HG02642 (cell line): ENCODE measurements around the gene ID4.

Experiments used
- ATAC-seq: cut with Tn5 transposase; IDR thresholded peaks from one replicate; pipeline ENCODE4 v1.9.1; 2021; ENCODE audit warnings: mild to moderate bottlenecking; ENCODE audit not compliant: unreplicated experiment, poor library complexity

Gene ID4, protein sequence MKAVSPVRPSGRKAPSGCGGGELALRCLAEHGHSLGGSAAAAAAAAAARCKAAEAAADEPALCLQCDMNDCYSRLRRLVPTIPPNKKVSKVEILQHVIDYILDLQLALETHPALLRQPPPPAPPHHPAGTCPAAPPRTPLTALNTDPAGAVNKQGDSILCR

DNA sequence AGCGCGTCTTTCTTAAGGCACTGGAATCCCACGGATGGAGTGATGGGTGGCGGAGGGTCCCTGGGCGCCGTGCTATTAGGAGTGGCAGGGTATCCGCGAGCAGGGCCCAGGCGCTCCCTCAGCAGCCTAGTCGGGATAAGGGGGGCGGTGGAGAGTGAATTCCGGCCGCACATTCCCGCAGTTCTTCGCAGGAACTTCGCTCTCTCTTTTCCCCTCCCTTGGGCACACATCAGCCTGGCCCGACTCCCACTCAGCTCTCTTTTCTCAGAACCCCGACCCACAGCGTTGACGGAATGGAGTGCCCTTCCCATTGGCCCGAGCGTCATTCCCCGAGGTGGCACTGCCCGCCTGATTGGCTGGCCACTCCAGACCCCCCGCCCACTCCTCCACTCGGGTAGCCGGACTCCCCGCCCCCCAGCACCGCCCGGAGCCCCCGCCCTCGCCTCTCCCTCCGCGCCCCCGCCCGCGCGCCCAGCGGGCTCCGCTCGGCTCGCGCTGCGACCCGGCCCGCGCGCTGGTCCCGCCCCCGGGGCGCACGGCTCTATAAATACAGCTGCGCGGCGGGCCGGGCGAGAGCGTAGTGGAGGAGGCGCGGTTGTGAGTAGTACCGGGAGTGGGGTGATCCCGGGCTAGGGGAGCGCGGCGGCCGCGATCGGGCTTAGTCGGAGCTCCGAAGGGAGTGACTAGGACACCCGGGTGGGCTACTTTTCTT is at the start of gene ID4:
Gene ID4 (plus strand): TSS at position 572 of the 712 bp plus-strand sequence. CDS start 385 bp downstream, outside the sequence.
- no peak for ATAC-seq

DNA sequence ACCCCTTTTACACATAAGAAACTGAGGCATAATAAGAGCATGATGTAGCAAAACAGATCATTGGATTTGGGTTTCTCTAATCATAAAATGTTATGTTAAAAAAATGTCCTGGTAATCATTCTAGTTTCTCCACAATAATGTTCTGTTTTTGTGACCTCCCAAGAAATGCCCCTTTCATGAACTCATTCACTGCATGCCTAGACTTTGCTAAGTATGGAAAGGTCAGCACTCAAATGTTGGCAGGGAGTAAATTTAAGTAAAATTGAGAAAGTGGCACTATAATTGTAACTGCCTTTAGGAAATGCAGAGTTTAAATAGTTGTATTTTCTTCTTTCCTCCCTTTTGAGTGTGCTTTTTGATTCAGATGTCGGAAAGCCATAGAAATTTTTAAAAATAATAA is 48.5 kb upstream of the ID4 start:
- no peak for ATAC-seq

DNA sequence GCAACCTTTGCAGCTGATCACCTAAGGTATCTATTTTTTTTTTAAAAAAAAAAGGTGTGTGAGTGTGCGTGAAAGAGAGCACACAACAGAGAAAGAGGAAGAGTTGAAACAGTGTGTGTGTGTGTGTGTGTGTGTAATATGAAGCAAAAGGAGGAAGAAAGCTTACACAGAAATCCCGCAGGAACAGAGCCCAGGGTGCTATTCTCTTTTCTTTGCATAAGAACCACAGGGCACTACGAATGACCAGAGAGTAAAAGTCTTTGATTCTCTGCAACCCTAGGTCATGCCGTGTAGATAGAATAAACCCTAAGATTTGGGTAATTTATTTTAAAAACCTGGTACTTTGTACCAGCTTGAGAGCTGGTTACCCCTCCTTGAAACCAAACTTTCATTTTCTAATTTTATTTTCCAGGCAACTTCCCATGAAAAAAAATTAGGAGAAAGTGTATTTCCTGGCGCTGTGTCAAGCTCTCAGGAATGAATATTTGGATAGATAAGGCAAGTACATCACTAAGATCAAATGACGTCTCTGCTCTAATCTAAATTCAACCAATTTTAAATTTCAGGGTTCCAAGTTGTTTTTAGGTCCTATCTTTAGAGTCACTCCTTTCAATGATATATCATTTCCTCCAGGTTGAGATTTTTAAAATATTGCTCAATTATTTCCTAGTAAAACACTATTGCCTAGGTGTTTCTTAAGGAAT is 47.9 kb upstream of the ID4 start:
- no peak for ATAC-seq

DNA sequence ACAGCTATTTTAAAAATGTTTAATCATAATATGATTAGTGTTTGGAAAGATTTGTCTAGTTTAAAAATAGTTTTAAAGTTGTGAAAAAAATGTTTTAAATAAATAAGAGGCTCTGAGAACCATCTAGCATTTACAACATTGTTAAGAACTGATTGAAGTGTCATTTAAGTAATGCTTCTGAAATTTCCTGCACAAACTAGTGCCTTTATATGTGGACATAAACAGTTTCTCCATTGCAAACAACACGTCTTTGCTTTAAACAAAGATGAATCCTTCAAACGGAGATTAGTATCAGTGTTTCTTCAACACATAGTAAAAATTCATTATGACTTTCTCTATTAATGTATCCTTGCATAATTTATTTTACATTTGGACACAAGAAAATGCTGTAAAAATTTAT is 45.9 kb upstream of the ID4 start:
- no peak for ATAC-seq

DNA sequence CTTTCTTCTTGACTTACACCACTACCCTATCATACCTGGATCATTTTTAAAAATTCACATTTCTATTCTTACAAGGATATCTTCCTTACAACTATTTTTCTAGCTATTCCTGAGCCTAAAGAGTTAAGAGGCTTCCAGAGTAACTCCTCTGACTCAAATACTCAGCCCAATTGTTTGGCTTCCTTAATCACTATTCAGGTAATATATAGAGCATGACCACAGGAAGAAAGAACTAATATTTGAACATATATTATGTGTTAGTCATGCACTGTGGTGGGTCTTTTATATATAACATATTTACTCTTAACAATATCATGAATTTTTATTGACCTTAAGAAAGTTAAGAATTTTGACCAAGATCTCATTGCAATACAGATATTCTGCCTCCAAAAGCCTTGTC is 42.0 kb upstream of the ID4 start:
- ATAC-seq: no peak

DNA sequence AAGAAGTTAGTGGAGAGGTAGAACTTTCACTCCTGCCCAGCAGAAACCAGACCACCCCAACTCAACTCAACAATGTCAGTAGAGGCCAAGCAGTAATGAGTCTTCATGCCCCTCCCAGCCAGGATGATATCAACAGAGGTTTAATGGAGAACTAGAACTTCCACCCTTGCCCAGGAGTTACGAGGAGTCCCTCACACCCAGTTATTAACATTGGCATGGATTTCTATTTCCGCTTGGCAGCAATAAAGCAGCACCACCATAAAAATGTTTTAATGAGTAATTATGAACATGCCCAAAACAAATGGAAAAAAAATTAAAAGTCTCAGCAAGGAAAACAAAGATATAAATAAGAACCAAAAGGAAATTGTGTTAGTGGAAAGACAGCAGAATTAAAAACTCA is 40.7 kb upstream of the ID4 start:
- ATAC-seq: no peak

DNA sequence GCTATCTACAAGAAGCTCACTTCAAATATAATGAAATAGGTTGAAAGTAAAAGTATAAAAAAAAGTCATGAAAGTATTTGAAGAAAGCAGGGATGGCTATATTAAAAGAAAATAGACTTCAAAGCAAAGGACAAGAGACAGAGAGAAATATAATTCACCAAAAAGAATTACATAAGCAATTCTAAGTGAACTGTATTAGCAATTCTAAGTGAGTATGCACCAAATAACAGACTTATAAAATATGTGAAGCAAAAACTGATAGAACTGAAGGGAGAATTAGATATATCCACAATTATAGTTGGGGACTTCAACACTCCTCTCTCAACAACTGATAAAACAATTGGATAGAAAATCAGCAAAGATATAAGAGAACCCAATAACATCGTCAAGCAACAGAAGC is 38.8 kb upstream of the ID4 start:
- no peak for ATAC-seq

DNA sequence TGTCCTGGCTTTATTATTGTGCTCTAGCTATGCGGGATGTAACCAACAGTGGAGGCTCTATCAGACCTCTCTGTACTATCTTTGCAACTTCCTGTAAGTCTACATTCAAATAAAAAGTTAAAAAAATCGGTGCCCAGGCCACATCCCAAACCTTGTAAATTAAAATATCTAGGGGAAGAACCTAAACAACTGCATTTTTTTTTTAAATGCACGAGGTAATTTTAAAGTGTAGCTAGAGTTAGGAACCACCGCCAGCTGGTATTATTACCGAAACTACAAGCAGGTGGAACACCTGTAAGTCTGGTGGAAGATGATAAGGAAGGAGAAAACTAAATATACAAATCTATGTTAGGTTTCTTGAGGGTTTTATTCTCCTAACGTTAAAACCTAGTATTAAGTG is 34.5 kb upstream of the ID4 start:
- no peak for ATAC-seq

DNA sequence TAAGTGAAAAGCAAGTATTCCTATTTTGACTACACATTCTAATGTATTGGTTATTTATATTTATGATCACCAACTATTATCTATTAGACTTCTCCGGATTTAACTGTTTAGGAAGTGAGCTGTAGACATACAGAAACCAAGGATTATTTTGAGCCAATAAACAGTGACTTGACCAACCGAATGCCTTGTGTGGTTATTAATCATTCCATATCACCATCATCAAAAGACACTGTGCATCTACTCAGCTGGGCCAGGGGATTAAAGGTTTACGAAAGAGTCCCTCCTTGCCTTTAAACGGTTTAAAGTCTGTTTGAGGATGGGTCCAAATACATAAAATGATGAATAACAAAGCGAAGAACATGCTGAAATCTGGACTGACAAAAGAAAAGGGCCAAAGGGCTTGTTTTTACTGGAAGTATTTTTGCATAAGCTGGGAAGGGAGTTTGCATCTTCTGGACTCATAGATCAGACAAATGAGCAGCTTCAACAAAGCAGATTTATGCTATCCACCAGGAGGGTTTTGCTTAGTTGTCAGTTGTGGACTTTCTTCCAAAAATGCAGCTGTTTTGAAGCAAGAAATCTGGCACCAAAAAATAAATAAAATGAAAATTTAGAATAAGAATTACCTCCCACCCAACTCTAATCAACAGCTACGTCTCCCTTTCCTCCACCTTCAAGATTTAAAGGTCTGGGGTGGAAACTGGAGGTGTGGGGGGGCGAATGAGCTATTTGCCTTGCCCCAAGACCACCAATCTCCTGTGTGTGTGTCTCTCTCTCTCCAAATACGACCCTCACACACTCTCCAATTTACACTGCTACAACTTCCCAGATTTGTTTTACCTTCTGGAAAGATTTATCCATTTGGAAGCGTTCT is 33.6 kb upstream of the ID4 start:
- no peak for ATAC-seq

DNA sequence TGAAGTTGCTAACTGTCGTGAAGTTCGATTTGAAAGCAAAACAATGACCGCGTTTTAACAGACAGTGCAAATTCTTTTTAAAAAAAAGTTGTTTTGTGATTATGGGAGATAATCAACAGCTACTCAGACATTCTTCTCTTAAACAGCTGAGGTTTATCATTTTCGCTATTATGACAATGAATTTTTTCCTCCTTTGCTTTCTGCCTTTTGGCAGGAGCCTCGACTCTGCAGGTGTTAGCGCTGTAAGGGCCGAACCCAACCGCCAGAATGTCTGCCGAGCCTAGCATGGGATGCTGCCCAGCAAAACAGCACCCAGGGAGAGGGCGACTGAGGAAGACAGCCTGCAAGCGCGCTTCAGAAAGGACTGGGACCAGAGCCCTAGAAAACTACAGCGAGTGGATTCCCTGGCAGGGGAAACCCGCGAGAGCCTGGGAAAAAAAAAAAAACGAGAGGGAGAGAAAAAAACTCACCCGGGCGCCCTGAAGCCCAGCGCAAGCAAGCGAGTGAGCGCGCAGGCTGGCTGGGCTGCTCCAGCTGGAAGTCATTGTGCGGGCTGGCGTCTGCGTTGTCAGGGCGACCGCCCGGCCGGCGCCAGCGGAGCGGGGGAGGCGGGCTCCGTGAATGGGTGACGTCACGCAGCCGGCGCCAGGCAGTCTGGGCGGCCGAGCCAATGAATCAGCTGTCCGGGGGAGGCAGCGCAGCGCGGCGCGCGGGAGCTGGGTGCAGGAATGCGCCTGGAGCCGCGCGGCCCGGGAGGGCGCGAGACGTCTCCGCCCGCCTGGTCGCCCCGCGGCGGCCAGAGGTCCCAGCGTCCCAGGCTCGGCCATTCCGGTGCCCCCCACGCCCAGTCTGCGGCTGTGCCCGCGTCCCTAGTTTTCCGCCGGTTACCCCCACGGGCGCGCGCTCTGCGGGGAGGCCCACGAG is 32.7 kb upstream of the ID4 start:
- peak; percentile 100 for ATAC-seq

DNA sequence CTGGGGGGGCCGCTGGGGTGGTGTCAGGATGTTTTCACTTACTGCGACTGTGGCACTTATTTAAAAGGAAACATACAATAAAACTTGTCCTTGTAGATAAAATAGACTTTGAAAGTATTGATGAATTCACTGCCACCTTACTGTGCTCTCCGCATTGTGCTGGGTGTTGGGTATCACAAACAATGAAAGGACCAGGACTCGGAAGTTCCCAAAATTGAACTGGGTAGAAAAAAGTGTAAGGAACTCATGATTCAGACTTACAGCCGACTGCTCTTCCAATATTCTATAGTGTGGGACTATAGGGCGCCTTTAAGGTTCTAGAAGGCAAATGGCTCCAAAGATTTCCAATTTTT is 32.1 kb upstream of the ID4 start:
- ATAC-seq: no peak

DNA sequence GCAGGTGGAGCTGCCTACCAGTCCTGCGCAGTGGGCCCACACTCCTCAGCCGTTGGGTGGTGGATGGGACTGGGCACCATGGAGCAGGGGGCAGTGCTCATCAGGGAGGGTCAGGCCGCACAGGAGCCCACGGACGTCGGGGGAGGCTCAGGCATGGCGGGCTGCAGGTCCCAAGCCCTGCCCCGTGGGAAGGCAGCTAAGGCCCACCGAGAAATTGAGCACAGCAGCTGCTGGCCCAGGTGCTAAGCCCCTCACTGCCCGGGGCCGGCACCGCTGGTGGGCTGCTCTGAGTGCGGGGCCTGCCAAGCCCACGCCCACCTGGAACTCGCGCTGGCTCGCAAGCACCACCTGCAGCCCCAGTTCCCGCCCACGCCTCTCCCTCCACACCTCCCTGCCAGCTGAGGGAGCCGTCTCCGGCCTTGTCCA is 30.2 kb upstream of the ID4 start:
- ATAC-seq: no peak

DNA sequence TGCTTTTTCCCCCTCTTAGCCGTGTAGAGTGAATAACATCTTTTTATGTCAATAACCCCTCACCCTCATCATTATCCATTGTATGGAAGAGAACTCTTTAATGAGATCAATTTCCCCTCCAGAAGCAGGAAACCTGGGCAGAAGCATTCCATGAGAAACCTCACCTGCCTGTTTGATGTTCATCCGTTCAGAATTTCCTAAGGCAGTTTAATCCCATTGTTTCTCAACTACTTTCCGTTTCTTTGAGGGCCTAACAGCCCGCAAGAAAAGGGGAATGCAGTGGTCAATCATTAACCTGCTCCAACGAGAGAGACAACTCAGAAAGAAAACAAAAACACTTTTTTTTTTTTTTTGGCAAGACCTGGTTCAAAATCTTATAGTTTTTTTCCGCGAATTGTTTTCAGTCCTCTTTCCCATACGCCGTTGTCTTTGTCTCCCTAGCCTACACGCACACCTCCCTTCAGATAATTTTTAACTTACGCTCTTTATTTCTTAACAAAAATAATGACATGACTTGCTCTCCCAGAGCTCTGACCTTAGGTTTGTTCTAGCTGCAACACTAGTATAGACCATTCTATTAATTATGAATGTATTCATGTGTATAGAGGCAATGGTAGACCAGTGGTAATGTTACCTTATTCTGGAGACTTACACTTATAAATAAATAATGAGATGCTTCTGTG is 25.6 kb upstream of the ID4 start:
- ATAC-seq: no peak

DNA sequence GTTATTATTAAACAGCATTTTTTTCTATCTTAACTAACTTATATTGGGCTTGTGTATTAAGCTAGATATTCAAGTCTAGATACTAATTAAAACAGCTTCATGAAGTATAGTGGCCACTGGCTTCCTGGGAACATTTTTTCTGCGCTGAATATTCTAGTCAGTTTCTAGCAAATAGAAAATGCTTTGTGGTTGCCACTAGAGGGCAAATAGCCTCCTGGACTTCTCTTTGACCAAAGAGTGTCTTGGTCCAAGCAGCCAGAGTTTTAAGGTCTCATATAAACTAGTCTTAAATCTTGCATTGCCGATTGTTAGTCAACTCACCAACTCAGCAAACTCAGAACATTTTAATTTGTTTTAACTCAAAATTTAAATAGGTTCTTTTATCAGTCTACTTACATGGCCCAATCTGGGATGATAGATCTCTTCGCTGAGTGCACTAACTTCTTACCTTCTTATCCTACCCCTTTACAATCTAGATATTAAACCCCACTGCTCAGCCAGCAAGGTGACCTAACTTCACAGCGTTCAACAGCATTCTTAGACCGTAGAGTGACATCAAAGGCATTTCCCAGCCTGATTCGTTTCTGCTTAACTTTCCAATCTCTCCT is 24.6 kb upstream of the ID4 start:
- ATAC-seq: no peak

DNA sequence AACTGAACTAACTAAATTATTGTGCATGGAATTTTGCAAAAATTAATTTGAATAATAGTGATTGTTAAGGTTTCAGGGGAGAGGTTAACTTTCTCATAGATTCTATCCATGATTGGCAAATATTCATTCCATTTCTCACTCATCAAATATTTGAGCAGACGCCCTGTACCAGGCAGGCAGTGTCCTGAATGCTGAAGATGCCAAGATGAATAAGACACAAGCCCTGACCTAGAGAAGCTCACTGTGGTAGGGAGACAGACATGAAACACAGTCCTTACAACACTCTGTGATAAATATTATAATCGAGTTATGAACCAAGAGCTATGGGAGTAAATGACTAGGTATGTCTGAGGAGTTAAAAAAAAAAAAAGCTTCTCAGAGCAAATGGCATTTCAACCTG is 18.4 kb upstream of the ID4 start:
- no peak for ATAC-seq

DNA sequence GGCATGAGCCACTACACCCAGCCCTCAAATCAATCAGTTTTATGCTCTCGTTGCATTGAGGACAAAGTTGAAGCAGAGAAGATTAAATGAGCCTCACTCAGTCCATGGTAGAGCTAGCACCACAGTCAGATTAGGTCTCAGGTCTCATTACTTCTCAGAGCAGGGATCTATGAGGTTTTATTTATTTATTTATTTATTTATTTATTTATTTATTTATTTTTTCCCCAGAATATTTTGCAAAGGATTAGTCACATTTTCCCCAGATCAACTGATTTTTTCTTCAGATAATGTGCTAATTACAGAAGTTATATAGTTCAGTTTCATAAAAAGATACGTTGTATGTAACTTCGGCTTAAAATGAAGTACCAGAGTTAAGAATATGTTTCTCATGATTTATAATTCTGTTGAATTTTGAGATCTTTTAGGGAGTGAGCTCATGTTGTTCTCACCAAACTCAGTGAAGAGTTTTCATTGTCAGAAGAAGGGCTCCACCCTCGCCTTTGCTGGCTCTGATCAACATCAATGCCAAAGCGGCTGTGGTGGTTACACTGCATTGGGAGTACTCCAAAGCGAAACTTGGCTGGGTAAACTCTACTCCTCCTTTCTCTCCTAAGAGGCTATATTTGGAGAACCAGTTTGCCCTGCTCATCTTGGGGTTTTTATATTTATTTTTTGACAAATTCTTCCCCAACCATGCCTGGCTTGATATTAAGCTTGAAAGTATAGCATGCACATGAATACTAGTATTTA is 12.9 kb upstream of the ID4 start:
- no peak for ATAC-seq

DNA sequence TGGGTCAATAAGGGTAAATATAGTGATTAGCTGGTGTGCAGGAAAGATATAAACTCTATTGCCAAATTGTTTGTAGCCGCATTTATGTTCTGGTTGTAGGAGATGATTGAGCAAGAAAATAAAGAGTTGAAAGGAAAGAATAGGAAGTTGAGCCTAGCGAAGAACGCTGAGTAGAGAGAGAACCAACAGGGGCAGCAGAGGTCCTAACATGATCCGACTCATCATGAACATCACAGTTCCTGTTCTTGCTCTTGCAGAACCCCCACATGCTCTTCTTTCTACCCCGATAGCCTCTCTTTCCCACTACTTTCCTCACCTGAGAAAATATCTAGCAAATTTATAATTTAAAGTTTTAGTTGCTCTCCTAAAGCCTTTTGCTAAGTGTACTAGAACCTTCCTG is 9.9 kb upstream of the ID4 start:
- ATAC-seq: no peak

DNA sequence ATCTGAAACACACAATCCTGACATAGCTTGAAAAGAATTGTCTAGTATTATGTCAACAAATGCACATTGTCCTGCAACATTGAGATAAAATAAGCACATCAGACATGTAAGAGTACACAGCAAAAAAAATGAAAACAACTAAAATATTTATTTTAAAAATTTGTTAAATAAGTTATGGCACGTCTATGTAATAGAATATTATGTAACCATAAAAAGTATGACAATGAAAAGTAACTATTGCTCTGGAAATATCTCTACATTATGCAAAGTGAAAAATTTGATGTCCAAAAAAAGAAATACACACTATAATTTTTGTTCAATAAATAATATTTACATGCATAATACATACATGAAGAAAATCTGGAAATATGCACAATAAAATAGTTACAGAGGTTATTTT is 9.3 kb upstream of the ID4 start:
- ATAC-seq: no peak
